HG02884 (cell line): ENCODE data around the gene FAAP20.

Experiments used
- ATAC-seq: cut with Tn5 transposase; IDR thresholded peaks from one replicate; pipeline ENCODE4 v1.9.1; 2021; ENCODE audit warnings: mild to moderate bottlenecking, moderate library complexity; ENCODE audit not compliant: unreplicated experiment

Gene FAAP20

DNA sequence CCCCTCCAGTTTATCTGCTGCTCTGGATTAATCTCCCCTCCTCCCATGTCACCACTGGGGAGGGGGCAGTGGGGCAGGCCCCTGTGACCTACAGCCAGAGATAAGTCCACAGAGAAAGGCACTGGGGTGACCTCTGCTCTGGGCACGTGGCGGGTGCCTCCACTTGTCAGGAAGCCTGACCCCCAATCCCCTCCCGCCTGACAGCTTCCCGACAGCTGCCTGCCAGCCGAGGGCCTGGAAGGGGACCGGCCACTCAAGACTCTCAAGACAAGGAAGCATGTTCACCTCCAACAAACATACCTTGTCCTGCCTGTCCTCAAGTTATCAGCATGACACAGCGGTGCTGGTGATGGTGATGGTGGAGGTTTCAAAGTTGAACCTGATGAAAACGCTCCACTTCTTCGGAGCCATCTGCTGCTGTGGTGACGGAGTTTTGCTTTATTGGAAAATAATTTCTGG lies 3.2 kb upstream of the FAAP20 start:
- no peak for ATAC-seq

- ATAC-seq = no peak
These were observed 2.5 kb upstream of the FAAP20 start for GRCh38 chr1:2196901-2197638.

- ATAC-seq = no peak
These were observed 1.2 kb upstream of the FAAP20 start for GRCh38 chr1:2195785-2196184.

DNA sequence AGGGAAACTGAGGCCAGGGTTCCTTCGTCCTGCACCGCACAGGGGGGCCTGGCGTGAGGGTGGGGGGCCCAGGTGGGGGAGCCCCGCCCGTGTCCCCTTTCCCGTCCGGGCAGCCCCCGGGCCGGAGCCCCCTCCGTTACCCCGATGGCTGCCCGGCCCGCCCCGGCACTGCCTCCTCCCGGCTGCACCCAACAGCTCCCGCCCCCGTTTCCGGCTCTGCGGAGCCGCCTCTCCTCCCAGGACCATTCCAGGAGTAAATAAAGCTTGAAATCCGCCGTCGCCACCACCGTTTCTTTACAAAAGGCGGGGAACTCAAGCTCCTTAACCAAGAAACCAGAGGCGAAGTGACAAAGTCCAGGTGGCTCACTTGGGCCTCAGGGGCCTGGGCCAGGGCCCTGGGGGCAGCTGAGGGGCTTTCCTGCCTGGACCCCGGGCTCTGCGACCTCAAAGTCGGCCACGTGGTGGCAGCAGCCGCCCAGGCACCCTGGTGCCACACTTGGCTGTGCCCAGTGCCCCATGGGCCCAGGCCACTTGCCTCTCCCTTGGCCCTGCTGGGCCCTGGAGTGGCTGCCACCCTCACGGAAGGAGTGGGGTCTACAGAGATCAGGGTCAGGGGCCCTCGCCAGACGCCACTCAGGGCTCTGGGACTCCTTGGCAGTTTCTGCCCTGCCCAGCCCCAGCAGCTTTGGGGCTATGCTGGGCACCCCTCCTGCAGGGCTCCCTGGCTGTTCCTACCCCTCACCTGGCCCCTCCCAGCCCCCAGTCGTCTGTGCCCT lies 514 bp upstream of the FAAP20 start:
- ATAC-seq = peak; percentile 58

- ATAC-seq = no peak
These were observed 874 bp downstream of the FAAP20 start for GRCh38 chr1:2193514-2194281.

DNA sequence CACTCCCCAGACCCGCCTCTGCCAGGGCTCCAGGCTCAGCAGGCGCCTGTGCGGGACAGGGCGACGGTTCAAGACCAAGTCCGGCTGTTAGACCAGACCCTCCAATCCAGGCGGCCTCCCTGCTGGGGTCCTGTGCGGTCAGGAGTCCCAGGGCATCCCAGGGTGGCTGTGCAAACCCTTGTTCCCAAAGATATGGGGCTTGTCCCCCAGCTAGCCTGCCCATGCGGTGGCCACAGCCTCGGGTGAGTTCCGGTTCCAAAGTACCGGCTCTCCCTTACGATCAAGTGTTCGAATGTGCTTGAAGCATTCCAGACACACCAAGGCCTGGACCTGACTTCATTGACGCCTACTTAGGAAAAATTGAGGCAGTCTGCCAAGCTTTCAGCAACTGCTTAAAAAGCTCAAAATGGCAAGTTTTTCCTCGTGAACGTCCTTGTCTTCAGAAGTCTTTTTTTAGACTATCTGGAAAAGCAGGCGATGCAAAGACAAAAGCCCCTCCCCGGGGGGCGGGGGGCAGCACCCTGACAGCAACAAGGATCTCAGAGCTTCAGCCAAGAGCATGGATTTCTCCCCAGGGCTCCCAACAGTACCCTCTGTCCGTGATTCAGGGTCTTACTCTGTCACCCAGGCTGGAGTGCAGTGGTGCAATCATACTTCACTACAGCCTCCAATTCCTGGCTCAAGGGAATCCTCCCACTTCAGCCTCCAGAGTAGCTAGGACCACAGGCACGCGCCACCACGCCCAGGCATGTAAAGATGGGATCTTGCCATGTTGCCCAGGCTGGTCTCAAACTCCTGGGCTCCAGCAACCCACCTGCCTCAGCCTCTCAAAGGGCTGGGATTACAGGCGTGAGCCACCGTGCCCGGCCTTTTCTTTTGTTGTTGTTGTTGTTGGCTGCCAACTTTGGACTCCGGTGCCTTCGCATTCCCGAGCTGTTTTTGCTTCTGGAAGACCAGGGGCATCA lies 2.3 kb downstream of the FAAP20 start:
- no peak for ATAC-seq

DNA sequence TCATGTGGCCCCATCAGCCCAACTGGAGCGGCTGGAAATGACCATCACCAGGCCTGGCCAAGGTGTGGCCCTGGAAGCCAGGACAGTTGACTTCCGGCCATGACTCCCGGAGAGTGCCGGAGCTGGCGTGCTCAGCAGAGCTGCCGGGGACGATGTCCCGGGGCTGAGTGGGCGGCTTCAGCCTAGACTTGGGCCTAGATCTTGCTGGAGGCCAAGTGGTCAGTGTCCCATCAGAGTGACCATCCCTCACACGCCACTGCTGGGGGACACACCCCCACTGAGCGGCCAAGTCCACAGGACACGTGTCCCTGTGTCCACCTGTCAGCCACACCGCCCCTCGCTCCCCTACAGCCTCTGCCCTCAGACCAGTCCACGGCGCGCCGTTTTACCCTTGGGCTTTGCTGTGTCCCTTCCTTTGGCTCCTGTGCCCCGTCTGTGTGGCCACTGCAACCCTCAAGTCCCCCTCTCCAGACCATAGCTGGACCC lies 4.0 kb downstream of the FAAP20 start:
- no peak for ATAC-seq

DNA sequence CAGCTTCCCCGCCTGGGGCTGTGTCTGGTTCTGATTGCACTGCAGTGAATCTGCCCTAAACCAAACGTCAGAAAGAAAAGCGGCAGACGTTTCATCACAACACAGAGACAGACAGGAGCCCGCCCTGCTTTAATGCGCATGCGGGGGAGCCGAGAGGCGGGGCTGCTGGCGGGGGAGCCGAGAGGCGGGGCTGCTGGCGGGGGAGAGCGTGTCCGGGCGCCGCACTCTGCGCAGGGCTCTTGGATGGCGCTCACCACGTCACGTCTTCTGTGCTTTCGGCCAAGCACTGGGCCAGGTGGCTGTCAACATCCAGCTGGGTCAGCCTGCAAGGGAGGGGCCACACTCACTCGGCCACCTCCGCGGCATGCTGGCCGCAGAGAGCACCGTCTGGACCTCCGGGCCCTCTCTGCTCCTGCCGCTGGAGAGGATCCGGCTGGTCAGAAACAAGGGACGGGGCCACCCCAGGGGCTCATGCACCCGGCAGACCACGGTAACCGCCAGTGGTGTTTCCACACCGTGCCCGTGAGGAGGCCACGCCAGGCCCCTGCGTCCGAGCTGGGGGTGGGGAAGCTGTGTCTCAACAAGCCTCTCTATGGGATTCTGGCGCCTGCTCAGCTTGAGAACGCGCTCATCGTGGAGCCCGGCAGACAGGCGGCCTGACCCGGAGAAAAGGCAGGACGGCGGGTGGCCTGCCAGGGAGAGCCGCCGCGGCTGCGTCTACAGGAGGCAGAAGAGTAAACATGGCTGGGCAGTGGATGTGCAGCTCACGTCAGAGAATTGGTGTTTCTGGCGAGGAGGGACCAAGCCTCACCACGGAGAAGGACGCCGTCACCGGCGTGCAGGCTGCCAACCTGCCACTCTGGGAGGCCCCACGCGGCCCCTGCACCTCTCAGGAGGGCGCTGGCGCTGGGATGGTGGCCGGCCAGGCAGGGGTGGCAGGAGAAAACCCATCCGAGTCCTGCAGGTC lies 4.8 kb downstream of the FAAP20 start:
- ATAC-seq = peak; percentile 69

GRCh38 chr1:2188336-2188735 lies 6.2 kb downstream of the FAAP20 start:
- no peak for ATAC-seq

- no peak for ATAC-seq
These were observed 7.0 kb downstream of the FAAP20 start for GRCh38 chr1:2187619-2188018.

DNA sequence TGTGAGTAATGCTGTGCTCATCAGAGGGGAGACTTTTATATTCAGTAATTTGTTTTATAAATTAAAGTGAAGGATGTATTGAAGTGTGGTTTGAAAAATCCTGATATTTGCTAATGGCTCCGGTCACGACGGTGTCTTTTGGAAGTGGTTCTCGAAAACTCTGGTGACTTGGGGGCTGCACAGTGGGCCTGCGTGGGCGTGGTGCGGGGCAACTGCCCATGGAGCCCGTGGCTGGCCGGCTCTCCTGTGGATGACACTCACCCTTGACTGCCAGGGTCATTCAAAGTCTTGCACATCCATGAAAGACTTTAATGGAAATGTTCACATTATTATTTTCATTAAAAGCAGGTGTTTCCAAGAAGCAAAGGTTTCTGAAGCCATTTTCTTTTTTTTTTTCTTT lies 7.7 kb downstream of the FAAP20 start:
- no peak for ATAC-seq

DNA sequence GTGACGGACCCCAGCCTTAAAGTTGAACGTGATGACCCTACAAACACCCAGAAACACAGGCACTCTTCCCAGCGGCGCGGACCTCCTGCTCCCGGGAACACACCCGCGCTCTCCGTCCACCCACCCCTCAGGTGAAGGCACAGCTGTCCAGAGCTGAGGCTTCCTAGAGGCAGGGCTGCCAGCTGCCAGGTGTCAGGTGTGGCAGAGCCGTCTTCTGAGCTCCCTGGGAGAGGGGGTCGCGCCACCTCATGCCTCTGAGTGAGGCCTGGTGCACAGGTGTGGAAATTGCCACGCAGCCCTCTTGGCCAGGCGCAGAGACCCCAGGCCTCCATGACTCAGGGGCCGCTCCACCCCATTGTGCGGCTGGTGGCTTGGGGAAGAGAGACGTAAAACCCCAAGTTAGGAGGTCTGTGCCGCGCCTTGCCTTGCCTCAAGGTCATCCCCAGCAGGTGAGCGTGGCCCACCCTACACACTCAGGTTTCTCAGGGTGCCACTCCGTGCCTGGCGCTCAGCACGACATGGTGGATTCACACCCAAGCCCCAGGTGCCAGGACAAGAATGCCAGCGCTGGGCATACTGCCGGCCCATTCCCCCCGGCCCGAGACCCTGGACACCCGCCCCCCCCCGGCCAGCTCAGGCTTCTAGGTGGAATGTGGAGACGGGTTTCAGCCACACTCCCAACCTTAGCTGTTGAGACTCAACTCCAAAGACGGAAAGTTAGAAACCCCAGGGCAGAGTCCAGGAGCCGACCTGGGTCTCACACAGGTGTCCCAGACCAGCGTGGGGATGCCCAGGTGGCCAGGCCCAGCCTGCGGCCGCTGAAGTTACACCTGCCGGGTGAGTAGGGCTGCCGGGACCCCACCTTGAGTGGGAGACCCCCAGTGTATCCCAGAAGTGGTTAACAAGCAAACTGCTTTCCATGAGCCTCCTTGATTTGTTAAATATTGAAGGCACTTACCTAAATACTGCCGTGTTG lies 8.4 kb downstream of the FAAP20 start:
- no peak for ATAC-seq

- ATAC-seq = no peak
These were observed 9.6 kb downstream of the FAAP20 start for GRCh38 chr1:2184934-2185333.

DNA sequence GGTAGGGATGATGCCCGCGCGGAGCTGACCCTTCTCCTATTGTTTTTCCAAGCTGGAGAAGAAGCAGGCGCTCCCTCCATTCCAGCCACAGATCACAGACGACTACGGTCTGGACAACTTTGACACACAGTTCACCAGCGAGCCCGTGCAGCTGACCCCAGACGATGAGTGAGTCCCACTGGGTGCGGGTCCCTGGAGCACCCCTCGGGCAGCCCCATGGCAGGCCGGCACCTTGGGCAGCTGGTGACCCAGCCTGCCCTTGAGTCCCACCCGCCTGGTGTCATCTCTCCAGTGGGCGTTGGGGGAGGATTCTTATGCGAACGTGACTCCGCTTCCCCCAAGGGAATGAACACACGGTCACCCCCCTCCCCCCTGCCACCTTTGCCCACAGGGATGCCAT lies 10.0 kb downstream of the FAAP20 start:
- no peak for ATAC-seq

DNA sequence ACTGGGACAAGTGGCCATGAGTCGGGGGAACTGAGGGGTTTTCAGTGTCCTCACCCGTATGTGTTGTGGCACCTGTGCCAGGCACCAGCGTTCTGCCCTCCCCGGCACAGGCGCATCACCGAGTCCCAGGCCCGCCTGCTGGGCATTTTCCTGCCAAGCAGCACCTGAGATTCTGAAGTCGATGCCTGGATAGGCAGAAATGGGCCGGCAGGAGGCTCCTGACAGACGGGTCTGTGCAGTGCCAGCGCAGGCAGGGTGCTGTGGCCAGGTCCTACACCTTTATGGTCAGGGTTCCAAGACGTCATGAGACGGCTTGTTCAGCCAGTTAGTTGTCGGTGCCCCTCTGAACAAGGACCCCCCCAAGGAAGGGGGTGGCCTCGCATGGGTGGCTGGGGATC lies 10.6 kb downstream of the FAAP20 start:
- ATAC-seq = no peak

- no peak for ATAC-seq
These were observed 12.2 kb downstream of the FAAP20 start for GRCh38 chr1:2182376-2182775.

DNA sequence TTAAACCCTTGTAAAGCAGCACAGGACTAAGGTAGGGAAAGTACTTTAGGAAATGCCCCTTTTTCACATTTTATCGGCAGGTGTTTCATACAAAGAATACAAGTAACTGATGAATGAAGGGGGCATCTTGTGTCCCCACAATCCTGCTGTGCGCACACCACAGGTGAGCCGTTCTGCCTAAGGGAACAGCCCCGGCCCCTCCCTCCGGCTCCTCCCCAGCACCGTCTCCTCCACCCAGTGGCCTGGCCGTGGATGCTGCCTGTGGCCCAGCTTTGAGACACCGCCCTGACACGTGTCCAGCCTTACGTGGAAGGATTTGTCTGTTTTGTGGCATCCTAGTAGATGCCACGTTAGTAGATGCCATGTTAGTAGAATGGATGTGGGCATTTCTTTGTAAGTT lies 12.8 kb downstream of the FAAP20 start:
- no peak for ATAC-seq

DNA sequence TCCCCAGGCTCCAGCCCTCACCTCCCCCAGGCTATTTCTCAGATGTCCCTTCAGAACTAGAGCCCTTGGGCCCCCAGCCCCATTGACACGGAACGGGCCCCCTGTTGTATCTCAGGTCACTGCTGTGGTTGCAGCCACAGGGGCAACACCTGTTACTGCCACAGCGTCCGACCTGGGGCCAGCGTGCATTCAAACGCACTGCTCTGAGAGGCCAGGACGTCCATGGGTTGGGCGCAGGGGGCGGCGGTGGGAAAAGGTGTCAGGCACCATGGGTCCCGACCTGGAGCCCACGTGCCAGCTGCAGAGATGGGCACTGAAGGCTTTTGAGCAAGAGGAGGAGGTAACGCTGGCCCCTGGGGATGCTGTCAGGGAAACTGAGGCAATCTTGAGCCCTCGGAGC lies 13.3 kb downstream of the FAAP20 start:
- ATAC-seq = no peak
